HG03108 (cell line): ENCODE measurements around the gene ZNF428.
A peak's percentile ranks its signal among the peaks of the same experiment; 100 is the strongest.

ENCODE experiments used
- ATAC-seq: cut with Tn5 transposase; IDR thresholded peaks from one replicate; pipeline ENCODE4 v1.9.1; 2021; ENCODE audit warnings: moderate library complexity; ENCODE audit not compliant: unreplicated experiment

ZNF428 gene

DNA sequence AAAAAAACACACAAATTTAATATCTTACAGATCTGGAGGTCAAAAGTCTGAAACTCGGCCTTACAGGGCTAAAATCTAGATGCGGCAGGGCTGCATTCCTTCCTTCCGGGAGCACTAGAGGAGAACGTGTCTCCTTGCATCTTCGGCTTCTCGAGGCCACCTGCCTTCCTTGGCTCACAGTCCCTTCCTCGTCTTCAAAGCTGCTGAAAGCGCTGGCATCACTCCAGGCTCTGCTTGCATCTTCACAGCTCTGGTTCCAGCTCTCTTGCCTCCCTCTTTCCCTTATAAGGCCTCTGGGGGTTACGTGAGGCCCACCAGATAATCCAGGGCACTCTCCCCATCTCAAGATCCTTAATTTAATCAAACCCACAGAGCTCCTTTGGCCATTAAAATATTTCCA lies 54.6 kb downstream of the ZNF428 start:
- ATAC-seq, result no peak

- no peak for ATAC-seq
Observed at GRCh38 chr19:43563816-43564457, 55.5 kb downstream of the ZNF428 start.

DNA sequence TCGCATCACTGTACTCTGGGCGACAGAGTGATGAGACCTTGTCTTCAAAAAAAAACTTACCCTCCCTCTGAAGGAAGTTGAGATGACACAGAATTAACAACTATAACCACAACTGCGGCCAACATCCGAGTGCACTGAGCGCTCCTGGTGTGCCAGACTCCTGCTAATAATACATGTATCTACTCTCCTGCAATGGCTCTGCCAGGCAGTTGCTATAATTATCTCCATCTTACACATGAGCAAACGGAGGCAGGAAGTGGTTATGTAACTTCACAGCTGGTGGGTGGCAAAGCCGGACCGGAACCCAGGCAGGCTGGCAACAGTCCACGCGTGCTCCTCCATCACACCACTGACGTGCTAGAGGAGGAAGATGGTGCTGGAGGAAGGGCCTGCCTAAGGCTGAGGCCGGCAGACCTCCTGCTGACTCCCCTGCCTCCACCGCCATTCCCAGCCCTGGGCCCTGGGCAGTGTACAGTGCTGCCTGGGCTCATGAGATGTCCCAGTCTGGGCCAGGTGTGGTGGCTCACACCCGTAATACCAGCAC lies 56.7 kb downstream of the ZNF428 start:
- peak; percentile 68 for ATAC-seq

- ATAC-seq, result no peak
Observed at GRCh38 chr19:43562226-43562697, 57.2 kb downstream of the ZNF428 start.

DNA sequence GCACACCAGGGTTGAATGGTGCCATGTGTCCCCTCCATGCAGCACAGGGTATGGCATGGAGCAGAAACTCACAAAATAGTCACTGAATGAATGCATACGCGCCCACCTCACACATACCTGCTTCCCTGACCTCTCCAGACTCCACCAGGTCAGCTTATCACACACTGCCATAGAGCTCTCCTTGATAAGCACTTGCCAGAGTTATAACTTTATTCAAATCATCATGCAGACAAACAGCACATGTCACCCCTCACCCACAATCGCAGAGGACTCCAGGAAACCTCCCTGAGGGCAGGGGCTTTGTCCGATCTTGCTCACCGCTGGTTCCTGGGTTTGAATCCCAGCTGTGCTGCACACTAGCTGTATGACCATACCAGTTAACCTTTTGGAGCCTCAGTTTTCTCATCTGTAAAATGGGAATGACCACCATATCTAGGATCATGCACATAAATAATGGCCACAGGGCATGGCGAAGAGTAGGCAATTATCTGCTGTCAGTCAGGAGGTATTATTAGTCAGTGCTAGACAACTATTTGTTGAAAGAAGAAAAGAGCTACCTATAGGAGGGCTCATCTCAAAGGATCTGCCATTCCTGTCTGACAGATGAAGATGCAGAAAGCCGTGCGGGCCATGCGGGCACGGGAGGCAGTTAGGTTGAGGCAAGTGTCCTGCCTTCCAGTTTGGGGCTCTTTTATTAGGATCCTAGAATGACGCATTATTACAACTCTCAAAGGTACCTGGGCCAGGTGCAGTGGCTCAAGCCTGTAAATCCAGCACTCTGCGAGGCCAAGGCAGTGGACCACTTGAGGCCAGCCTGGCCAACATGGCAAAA lies 58.1 kb downstream of the ZNF428 start:
- ATAC-seq, result no peak

DNA sequence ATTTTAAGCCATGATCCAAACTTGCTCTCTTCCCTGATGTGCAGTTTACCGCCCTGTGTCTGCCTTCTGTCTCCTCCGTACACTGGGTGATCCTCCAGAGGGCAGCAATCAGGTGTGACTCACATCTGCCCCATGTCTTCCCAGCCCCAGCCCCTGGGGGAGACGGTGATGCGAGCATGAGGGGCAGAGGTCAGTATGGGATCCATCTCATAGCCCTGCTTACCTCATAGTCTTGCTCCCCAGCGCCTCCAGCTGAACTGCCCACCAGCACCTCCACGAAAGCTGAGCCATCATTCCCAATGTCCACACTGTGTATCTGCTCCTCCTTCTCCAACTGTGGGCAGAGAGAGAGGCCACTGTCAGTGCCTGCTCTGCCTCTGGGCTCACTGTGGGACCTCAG lies 58.7 kb downstream of the ZNF428 start:
- no peak for ATAC-seq
